Stimulated activated CD8-positive, alpha-beta memory T cell treated with anti-CD3 and anti-CD28 coated beads, Interleukin-15, amount 100 ng/mL, for 48 hours (primary cell): ENCODE results near the gene RPA1.
"Not testable (repeated sequence)": the region's sequence is repeated elsewhere in the genome, so short reads cannot be mapped to it uniquely, and the experiment has no call there.

Experiments used
- DNase-seq, 2 donors: peaks; one replicate each; pipeline ENCODE4 v3.0.0-alpha.2; 2020; ENCODE audit warnings: low read depth in 2 of 2

RPA1 gene

GRCh38 chr17:1829592-1830257 is at the start of gene RPA1, which contains the start of gene SMYD4:
Gene RPA1 (plus strand): TSS chr17:1830005. CDS start chr17:1830094, 89 bp downstream.
Gene SMYD4 (minus strand): TSS chr17:1829902. CDS start chr17:1827994, 1,908 bp downstream.
- DNase-seq: peak; percentile 85 to 86

- no peak for DNase-seq
These were observed 47.6 kb upstream of the RPA1 start for GRCh38 chr17:1782171-1782567.

- DNase-seq: no peak
These were observed 46.5 kb upstream of the RPA1 start for GRCh38 chr17:1783271-1783670.

DNA sequence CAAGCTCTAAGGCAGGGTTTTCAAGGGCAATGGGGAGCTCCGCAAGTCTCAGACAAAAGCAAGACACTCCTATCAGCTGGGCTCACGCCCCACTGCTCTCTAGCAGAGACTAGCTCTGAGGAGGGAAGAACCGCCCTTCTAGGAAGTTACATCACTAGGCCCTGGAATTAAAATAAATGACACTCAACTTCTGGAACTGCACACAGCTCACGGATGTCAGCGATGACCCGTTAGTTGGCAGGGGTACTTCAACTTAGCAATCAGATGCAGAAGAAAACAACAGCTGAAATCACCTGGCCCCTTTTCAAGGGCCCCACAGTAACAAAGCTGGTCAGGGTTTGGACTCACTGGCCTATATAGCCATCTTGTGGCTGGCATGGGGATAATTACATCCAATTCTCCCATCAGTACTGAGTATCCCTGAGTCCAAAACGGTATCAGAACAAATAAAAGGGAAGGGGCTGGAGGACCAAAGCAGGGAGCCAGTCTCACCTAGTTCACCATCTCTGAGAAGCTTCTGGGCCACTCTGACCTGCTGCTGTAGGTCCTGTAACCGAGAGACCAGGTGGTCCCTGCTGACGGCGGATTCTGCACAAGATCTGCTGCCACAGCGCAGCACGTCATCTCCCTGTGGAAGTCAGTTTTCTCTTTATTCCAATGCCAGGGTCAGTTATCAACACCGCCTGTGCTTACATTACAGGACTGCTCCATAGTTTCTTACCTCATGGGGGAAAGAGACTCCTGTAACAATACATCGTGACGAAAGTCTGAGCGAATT is 45.8 kb upstream of the RPA1 start:
- DNase-seq: no peak

DNA sequence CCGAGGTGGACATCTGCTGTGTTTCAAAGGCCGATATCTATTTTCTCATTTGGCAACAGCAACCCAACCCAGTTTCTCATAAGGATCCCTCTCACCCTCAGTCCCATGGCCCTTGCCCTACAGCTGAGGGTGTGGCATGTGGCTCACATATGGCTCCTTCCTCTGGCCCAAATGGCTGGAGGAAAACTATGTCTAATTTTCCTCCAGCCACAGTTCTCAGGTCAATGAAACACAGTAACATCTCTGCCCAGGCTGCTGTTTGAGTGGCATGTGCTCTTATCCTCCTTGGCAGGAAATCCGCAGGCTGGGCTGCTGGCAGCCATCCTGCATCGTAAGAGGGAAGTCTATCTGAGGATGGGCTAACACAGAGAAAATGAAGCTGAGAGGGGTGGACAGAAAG is 43.9 kb upstream of the RPA1 start:
- DNase-seq: no peak

GRCh38 chr17:1786708-1787107 is 43.1 kb upstream of the RPA1 start:
- no peak for DNase-seq

GRCh38 chr17:1787301-1787902 is 42.4 kb upstream of the RPA1 start:
- DNase-seq: no peak

DNA sequence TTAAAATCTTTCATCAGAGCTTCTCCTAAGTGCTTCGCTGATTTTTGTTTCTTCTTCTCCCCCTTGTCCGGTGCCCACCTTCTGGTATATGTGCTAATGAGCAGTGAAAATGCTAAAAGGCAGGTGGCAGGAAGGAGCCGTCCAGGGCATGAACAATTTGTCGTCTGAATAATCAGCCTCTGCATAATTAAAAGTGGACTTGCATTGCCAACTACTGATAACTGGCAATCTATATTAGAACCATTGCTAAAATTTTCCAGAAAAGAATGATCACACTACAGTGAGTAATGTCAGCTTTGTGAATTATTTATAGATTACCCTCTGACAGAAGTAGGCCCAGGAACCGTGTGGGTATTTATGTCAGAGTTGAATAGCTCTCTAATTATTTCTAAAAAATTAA is 39.9 kb upstream of the RPA1 start:
- no peak for DNase-seq

- no peak for DNase-seq
These were observed 37.0 kb upstream of the RPA1 start for GRCh38 chr17:1792495-1793446.

DNA sequence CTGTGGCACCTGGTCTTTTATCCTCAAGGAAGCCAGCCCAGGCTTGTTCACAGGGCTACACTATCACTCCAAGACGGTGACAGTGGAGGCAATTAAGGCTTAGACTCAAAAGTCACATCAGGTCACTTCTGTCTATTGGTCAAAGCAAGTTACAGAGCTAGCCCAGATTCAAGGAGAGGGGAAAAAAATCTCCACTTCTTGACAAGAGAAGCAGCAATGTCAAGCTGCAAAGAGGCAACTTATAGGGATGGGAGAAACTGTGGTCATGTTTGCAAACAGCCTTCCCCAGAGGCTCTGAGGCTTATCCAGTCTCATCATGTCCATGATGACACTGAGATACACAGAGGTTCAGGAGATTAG is 36.4 kb upstream of the RPA1 start:
- DNase-seq: no peak

DNA sequence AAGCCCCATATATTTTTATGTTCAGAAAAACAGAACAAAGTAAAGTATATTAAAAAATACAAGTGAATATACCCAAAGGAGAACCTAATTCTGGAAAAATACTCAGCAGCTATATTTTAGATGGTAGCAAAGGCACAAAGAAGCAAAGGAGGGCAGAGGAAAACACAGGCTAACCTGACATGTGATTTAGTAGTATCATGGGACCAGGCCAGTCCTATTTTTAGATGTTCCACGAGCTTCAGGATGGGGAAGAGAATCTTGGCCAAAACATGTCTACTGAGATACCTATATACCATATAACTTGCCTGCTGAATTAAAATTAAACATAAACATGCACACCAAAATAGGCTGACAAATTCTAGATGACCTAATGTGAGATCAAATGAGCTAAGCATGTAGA is 33.0 kb upstream of the RPA1 start:
- DNase-seq: no peak

- DNase-seq: no peak
These were observed 32.5 kb upstream of the RPA1 start for GRCh38 chr17:1797323-1797722.

DNA sequence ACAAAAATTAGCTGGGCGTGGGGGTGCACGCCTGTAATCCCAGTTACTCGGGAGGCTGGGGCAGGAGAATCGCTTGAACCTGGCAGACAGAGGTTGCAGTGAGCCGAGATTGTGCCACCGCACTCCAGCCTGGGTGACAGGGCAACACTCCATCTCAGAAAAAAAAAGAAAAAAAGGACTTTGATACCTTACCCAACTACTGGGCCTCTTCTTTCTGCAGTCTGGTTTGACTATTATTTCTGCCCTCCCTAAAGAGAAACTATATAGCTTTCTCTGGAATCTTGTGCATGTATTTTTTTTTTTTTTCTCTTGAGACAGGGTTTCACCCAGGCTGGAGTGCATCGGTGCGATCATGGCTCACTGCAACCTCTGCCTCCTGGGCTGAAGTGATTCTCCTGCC is 32.0 kb upstream of the RPA1 start:
- DNase-seq: not testable (repeated sequence)

- DNase-seq: no peak
These were observed 29.6 kb upstream of the RPA1 start for GRCh38 chr17:1800240-1800639.

- no peak for DNase-seq
These were observed 29.1 kb upstream of the RPA1 start for GRCh38 chr17:1800712-1801111.

DNA sequence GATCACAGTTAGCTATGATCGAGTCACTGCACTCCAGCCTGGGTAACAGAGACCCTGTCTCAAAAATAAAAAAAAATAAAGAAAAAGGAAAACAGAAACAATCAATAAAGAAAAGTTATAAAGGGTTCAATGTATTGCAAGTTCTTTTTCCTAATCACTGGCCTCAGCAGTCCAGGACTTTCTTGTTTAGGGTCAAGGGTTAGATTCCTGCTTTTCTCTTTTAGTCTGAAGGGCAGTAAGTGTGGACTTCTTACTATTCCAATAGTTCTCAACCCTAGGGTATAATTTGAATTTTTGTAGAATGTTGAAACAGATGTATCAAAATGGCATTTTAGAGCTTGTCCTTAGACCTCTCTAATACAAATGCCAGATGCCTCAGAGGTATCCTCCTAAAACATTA is 27.4 kb upstream of the RPA1 start:
- DNase-seq: no peak

DNA sequence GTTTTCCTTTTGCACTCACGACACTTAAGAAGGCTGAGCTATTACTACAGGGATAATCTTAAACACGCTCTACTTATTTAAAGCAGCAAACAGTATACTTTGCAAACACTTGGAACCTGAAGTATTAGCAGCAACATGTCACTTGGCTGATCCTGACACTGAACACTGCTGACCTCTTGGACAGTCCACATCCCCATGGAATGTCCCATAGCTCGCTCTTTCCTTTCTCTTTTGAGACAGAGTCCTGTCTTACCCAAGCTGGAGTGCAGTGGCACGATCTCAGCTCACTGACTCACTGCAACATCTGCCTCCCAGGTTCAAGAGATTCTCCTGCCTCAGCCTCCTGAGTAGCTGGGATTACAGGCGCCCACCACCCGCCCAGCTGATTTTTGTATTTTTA is 26.5 kb upstream of the RPA1 start:
- DNase-seq: no peak

GRCh38 chr17:1807890-1808289 is 21.9 kb upstream of the RPA1 start:
- DNase-seq: no peak

GRCh38 chr17:1808644-1809043 is 21.2 kb upstream of the RPA1 start:
- no peak for DNase-seq

GRCh38 chr17:1809815-1810214 is 20.0 kb upstream of the RPA1 start:
- DNase-seq: not testable (repeated sequence)

DNA sequence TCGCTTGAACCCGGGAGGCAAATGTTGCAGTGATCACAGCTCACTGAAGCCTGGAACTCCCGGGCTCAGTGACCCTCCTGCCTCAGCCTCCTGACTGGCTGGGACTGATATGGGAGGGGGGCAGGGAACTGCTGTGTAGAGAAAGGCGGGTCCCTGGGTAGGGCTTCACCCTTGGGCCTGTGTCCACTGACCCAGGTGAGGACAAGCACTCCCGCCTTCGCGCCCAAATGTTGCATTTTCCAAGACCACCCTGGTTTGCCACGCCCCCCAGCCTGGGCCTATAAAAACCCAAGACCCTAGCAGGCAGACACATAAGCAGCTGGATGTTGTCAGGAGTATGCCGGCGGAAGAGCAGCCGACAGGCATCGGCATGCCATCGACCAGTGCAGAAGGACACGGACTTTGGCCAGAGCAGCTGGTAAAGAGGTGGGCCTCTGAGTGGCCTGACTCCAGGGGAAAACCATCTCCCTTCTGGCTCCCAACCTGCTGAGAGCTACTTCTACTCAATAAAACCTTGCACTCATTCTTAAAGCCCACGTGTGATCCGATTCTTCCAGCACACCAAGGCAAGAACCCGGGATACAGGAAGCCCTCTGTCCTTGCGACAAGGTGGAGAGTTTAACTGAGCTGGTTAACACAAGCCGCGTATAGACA is 19.2 kb upstream of the RPA1 start:
- no peak for DNase-seq
